Right lobe of liver (tissue), 6 donors: ENCODE measurements around the gene LRMDA. TPM values are rescaled to one million over a fixed set of nuclear protein-coding genes. Genes with fewer than 3 reads are reported as not detected.
A peak's percentile ranks its signal among the peaks of the same experiment; 100 is the strongest.

Source experiments
- ATAC-seq, 4 donors: fragments of 200-7000 bp; cut with Tn5 transposase; one replicate each; pipeline ENCODE4 v1.9.1; 2020; ENCODE audit warnings: mild to moderate bottlenecking in 4 of 4, moderate library complexity in 4 of 4
- DNase-seq, 3 donors: peaks; one replicate each; pipeline ENCODE4 v3.0.0-alpha.2; 2020
- H3K27ac ChIP-seq, 3 donors: fragments of 200-600 bp; one replicate each; pipeline ENCODE4 v1.8.0; 2022
- H3K27me3 ChIP-seq, 2 donors: fragments of 200-600 bp; one replicate each; pipeline ENCODE4 v1.8.0; 2022
- H3K36me3 ChIP-seq, 4 donors: fragments of 200-600 bp; sonication (generic) in 1 of 4; one replicate each; pipeline versions ENCODE4 v1.5.1 to v1.8.0; 2017 to 2022; ENCODE audit warnings: control low read depth in 1 of 4
- H3K4me1 ChIP-seq, 4 donors: fragments of 200-600 bp; sonication (generic) in 1 of 4; one replicate each; pipeline versions ENCODE4 v1.5.1 to v1.8.0; 2017 to 2022; ENCODE audit warnings: control low read depth in 1 of 4
- H3K4me3 ChIP-seq, 3 donors: fragments of 200-600 bp; one replicate each; pipeline ENCODE4 v1.8.0; 2022
- H3K9me3 ChIP-seq, 4 donors: fragments of 200-600 bp; sonication (generic) in 1 of 4; one replicate each; pipeline versions ENCODE4 v1.5.1 to v1.8.0; 2017 to 2022; ENCODE audit warnings: control low read depth in 1 of 4
- CTCF ChIP-seq, 4 donors: fragments of 200-600 bp in 3 of 4; fragments of 450-650 bp in 1 of 4; IDR thresholded peaks; one replicate each; pipeline versions ENCODE4 v1.5.1 to v1.8.0; 2016 to 2022; ENCODE audit warnings: antibody characterized with exemption in 4 of 4, mild to moderate bottlenecking in 2 of 4
- POLR2A ChIP-seq: fragments of 450-650 bp; IDR thresholded peaks from one replicate; pipeline ENCODE4 v1.6.1; 2017; ENCODE audit warnings: antibody characterized with exemption, mild to moderate bottlenecking
- WGBS: methylation state at CpG from one replicate; pipeline ENCODE4 v1.1.6; 2018; ENCODE audit warnings: low coverage, low lambda C conversion rate; ENCODE audit not compliant: insufficient coverage; ENCODE audit errors: missing lambda C conversion rate; 5-methylcytosine and 5-hydroxymethylcytosine counted together
- intact Hi-C, 2 donors: fragments of 100-400 bp; cut with DNase I; formaldehyde crosslinking; loops; one replicate each; pipeline versions ENCODE4 v1.11.2 to v1.14.1; 2022
- total RNA-seq, 6 experiments: library from RNA; depleted of rRNA in 2 of 6; stranded (reverse); fragments of >200 nt in 2 of 6; fragmentation: NEBNext Ultra II Directional in 3 of 6; extraction: Animal tissue kit (Norgen Biotek cat#: 25700) in 3 of 6; gene quantifications; one replicate each; pipeline versions ENCODE4 v1.1.0 to v1.2.4, GENCODE V29; 2016 to 2023
- donor health status: DM: no; HTN: yes; CAD: no.
- donor health status: DM: no; HTN: no; CAD: no.
- donor health status: DM: no; HTN: no; CAD: no.
- donor health status: DM: no; HTN: yes; CAD: no.
- donor health status: DM: no; HTN: yes; CAD: no.

Gene LRMDA
- total RNA-seq, 6 experiments from 2014 or later = 9.9 to 19.9 (median 16.3) TPM

- WGBS = 74% methylated on average over 5 of the region's 5 CpGs
- H3K36me3 ChIP-seq = no peaks in the 10 kb centered on the region
- H3K4me3 ChIP-seq = no peak overlapping the region
- ATAC-seq = no peak
- H3K27ac ChIP-seq = no peak overlapping the region
- H3K27me3 ChIP-seq = no peaks in the 10 kb centered on the region
- peaks cover 0 to 21% (median 6%) of the 10 kb centered on the region in 4 donors for H3K4me1 ChIP-seq
- TF ChIP-seq POLR2A (no peak), CTCF (IDR thresholded peaks at IDR 0.05) (no peak)
- H3K9me3 ChIP-seq = no peaks in the 10 kb centered on the region
- no peak for DNase-seq
- intact Hi-C loops = no loop called here
Observed at GRCh38 chr10:75429159-75429827, 2.1 kb upstream of the LRMDA start.

GRCh38 chr10:75430000-75430763, 1.2 kb upstream of the LRMDA start:
- TF ChIP-seq POLR2A (no peak), CTCF (IDR thresholded peaks at IDR 0.05) (no peak)
- ATAC-seq (peak; percentile 25 to 46 (median 38)), DNase-seq (peak; percentile 58 to 64 (median 62))
- Histone ChIP-seq H3K9me3 (no peaks in the 10 kb centered on the region), H3K27me3 (no peaks in the 10 kb centered on the region), H3K36me3 (no peaks in the 10 kb centered on the region), H3K4me3 (no peak overlapping the region), H3K27ac (peak overlapping the region in 2 of 3 donors; percentile 83 to 88), H3K4me1 (peaks cover 0 to 24% (median 6%) of the 10 kb centered on the region in 4 donors)
- intact Hi-C loops = no loop called here
- WGBS = 29% methylated on average over 5 of the region's 9 CpGs

GRCh38 chr10:75432176-75432575, 752 bp downstream of the LRMDA start:
- ATAC-seq (peak; percentile 3 to 27 (median 19)), DNase-seq (peak in 1 of 3 donors; percentile 61)
- WGBS = 54% methylated on average over 4 of the region's 5 CpGs
- intact Hi-C loops = no loop called here
- Histone ChIP-seq H3K36me3 (no peaks in the 10 kb centered on the region), H3K27me3 (no peaks in the 10 kb centered on the region), H3K27ac (peak overlapping the region in 2 of 3 donors; percentile 83 to 88), H3K9me3 (no peaks in the 10 kb centered on the region), H3K4me1 (peaks cover 0 to 39% (median 7%) of the 10 kb centered on the region in 4 donors), H3K4me3 (peak overlapping the region; percentile 68 to 80 (median 75))
- TF ChIP-seq POLR2A (no peak), CTCF (IDR thresholded peaks at IDR 0.05) (no peak)

- H3K27ac ChIP-seq = peak overlapping the region in 2 of 3 donors; percentile 42 to 88
- DNase-seq = no peak
- intact Hi-C loops = no loop called here
- H3K4me1 ChIP-seq = peaks cover 0 to 45% (median 10%) of the 10 kb centered on the region in 4 donors
- peak; percentile 5 to 45 (median 38) for ATAC-seq
- WGBS = 20% methylated on average over 5 of the region's 5 CpGs
- no peaks in the 10 kb centered on the region for H3K36me3 ChIP-seq
- H3K27me3 ChIP-seq = no peaks in the 10 kb centered on the region
- H3K9me3 ChIP-seq = no peaks in the 10 kb centered on the region
- no peak for TF ChIP-seq CTCF (IDR thresholded peaks at IDR 0.05)
- no peak for TF ChIP-seq POLR2A
- peak overlapping the region in 2 of 3 donors; percentile 14 to 18 for H3K4me3 ChIP-seq
Observed at GRCh38 chr10:75432763-75433162, 1.3 kb downstream of the LRMDA start.
